Measurements from ENCODE around the gene RNF44. TPM values are rescaled to one million over a fixed set of nuclear protein-coding genes. Genes with fewer than 3 reads are reported as not detected.

RNF44 gene
- total RNA-seq, 1 experiment from 2014 or later, result 33.1 TPM

GRCh38 chr5:176536132-176536901, 885 bp downstream of the RNF44 start:
- peaks cover 61% of the 10 kb centered on the region for H3K4me1 ChIP-seq (ENCODE audit: low read length)

DNA sequence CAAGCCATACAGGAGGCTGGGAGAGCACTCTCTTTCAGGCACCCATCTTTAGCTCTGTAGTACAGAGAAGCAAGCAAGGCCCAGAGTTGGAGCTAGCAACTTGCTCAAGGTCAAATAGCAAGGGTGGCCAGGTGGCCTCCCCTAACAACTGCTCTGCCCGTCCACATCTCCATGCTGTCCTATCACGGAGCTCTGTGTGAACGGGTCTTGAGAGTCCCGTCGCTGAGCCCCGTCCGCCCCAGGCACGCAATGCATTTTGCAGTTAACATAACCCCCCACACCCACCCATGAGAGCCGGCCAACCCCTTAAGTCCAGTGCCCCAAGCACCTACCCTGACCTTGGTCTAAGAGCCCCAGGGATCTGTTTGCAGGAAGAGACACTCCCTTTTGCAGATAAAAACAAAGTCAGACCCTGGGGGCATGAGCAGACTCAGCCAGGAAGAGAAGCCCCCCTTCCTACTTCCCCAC, 1.5 kb downstream of the RNF44 start:
- H3K4me3 ChIP-seq (ENCODE audit: low read length), result peak overlapping the region; percentile 93
- peaks cover 57% of the 10 kb centered on the region for H3K4me1 ChIP-seq (ENCODE audit: low read length)
- peaks cover 23% of the 10 kb centered on the region for H3K36me3 ChIP-seq (ENCODE audit: insufficient read depth, low read length)
- peak overlapping the region; percentile 100 for H3K9ac ChIP-seq (ENCODE audit: low read length)
- H3K27me3 ChIP-seq (ENCODE audit: low read length), result no peaks in the 10 kb centered on the region
- H2AFZ ChIP-seq (ENCODE audit: low read length), result no peak overlapping the region
- peak overlapping the region; percentile 88 for H3K27ac ChIP-seq (ENCODE audit: low read length)
- H3K9me3 ChIP-seq (ENCODE audit: low read length), result no peaks in the 10 kb centered on the region
- H3K4me2 ChIP-seq (ENCODE audit: low read depth, low read length, poor library complexity, severe bottlenecking), result peak overlapping the region; percentile 96
- DNase-seq, result peak; percentile 61
- no peaks in the 10 kb centered on the region for H3K9me2 ChIP-seq (replicated peaks; ENCODE audit: insufficient read depth, low read length)
- peaks cover 32% of the 10 kb centered on the region for H4K20me1 ChIP-seq (ENCODE audit: insufficient read depth, low read depth, low read length)
- peaks cover 44% of the 10 kb centered on the region for H3K79me2 ChIP-seq (ENCODE audit: low read length)

More at GRCh38 chr5:176536132-176536901, 885 bp downstream of the RNF44 start:
- Histone ChIP-seq H3K9me3 (ENCODE audit: low read length) (no peaks in the 10 kb centered on the region), H3K27ac (ENCODE audit: low read length) (peak overlapping the region; percentile 88), H4K20me1 (ENCODE audit: insufficient read depth, low read depth, low read length) (peaks cover 32% of the 10 kb centered on the region), H3K9ac (ENCODE audit: low read length) (peak overlapping the region; percentile 100), H3K4me2 (ENCODE audit: low read depth, low read length, poor library complexity, severe bottlenecking) (peak overlapping the region; percentile 96), H3K27me3 (ENCODE audit: low read length) (no peaks in the 10 kb centered on the region), H2AFZ (ENCODE audit: low read length) (no peak overlapping the region), H3K9me2 (replicated peaks; ENCODE audit: insufficient read depth, low read length) (no peaks in the 10 kb centered on the region), H3K36me3 (ENCODE audit: insufficient read depth, low read length) (peaks cover 18% of the 10 kb centered on the region; the same call in 1 of the 2 replicates), H3K4me3 (ENCODE audit: low read length) (peak overlapping the region; percentile 93), H3K79me2 (ENCODE audit: low read length) (peaks cover 50% of the 10 kb centered on the region)
- peak; percentile 91 for DNase-seq

DNA sequence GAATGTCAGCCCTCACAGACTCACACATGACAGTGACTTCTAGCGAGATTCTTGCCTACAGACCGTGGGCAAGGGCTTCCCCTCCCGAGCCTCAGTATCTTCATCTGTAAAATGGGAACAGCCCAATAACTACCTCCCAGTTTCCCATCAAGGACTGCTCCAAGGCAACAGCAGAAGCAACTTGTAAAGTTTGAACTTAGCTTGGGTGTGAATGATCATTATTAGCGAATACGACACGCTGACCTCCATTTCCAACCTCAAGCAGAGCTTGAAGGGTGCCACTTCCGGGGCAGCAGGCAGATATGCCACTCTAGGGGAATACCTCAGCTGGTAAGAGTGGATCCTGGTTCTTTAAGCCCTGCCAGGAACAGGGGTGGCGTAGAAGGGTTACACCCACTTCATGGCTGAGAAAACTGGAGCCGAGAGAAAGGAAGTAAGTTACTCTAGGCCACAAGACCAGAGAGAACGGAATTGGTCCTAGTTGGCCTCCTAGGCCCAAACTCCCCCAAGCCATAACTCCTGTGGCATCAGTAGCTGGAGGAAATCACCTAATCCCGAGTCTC, 2.0 kb downstream of the RNF44 start:
- peaks cover 54% of the 10 kb centered on the region for H3K4me1 ChIP-seq (ENCODE audit: low read length)
- H3K4me2 ChIP-seq (ENCODE audit: low read depth, low read length, poor library complexity, severe bottlenecking), result peak overlapping the region; percentile 96
- H3K9me2 ChIP-seq (replicated peaks; ENCODE audit: insufficient read depth, low read length), result no peaks in the 10 kb centered on the region
- no peaks in the 10 kb centered on the region for H3K9me3 ChIP-seq (ENCODE audit: low read length)
- H3K27ac ChIP-seq (ENCODE audit: low read length), result peak overlapping the region; percentile 88
- no peak overlapping the region for H2AFZ ChIP-seq (ENCODE audit: low read length)
- H3K36me3 ChIP-seq (ENCODE audit: insufficient read depth, low read length), result peaks cover 23% of the 10 kb centered on the region
- peak overlapping the region; percentile 100 for H3K9ac ChIP-seq (ENCODE audit: low read length)
- H3K27me3 ChIP-seq (ENCODE audit: low read length), result no peaks in the 10 kb centered on the region
- DNase-seq, result peak; percentile 80
- H4K20me1 ChIP-seq (ENCODE audit: insufficient read depth, low read depth, low read length), result peaks cover 32% of the 10 kb centered on the region
- peaks cover 44% of the 10 kb centered on the region for H3K79me2 ChIP-seq (ENCODE audit: low read length)
- H3K4me3 ChIP-seq (ENCODE audit: low read length), result peak overlapping the region; percentile 93

- H3K79me2 ChIP-seq (ENCODE audit: low read length), result peaks cover 44% of the 10 kb centered on the region
- peak overlapping the region; percentile 96 for H3K4me2 ChIP-seq (ENCODE audit: low read depth, low read length, poor library complexity, severe bottlenecking)
- peak overlapping the region; percentile 93; the same call in 1 of the 2 replicates for H3K4me3 ChIP-seq (ENCODE audit: low read length)
- no peaks in the 10 kb centered on the region for H3K9me2 ChIP-seq (replicated peaks; ENCODE audit: insufficient read depth, low read length)
- peaks cover 48% of the 10 kb centered on the region for H3K4me1 ChIP-seq (ENCODE audit: low read length)
- peaks cover 23% of the 10 kb centered on the region for H3K36me3 ChIP-seq (ENCODE audit: insufficient read depth, low read length)
- H3K27me3 ChIP-seq (ENCODE audit: low read length), result no peaks in the 10 kb centered on the region
- peak overlapping the region; percentile 100 for H3K9ac ChIP-seq (ENCODE audit: low read length)
- H3K27ac ChIP-seq (ENCODE audit: low read length), result peak overlapping the region; percentile 88; the same call in 1 of the 2 replicates
- H3K9me3 ChIP-seq (ENCODE audit: low read length), result no peaks in the 10 kb centered on the region
- H2AFZ ChIP-seq (ENCODE audit: low read length), result no peak overlapping the region
- peaks cover 33% of the 10 kb centered on the region for H4K20me1 ChIP-seq (ENCODE audit: insufficient read depth, low read depth, low read length)
- peak; percentile 40 for DNase-seq
Observed at GRCh38 chr5:176534640-176535039, 2.6 kb downstream of the RNF44 start.

DNA sequence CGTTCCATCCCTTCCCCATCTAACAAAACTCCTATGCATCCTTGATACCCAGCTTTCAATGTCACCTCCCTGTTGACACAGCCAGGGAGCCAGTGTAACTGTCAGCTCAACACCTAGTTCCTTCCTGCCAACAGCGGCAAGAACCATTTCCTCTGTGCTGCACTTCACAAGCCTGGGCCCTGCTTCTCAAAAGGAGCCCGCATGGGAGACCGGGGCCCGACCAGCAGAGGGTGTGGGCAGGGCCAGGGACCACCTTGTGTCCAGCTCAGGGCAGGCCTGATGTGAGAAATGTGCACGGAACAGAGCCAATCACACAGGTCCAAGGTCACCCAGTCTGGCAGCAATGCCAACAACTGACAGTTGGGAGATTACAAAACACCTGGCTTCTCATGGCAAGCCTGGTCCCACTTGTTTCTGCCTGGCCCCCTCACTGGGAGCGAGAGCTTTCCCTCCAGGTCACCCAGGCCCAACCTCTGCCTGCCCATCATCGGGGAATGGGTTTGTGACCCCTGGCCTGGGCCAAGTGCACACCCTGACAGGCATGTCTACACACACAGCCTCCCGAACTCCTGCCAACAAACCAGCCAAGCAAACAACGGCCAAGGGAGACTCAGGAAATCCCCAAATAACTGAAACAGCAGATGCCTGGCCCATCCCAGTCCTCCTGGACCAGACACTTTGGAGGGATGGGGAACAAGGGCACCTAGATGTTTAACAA, 3.1 kb downstream of the RNF44 start:
- peak overlapping the region; percentile 96 for H3K4me2 ChIP-seq (ENCODE audit: low read depth, low read length, poor library complexity, severe bottlenecking)
- no peaks in the 10 kb centered on the region for H3K27me3 ChIP-seq (ENCODE audit: low read length)
- H3K4me3 ChIP-seq (ENCODE audit: low read length), result peak overlapping the region; percentile 93; the same call in 1 of the 2 replicates
- peaks cover 44% of the 10 kb centered on the region for H3K4me1 ChIP-seq (ENCODE audit: low read length)
- no peaks in the 10 kb centered on the region for H3K9me2 ChIP-seq (replicated peaks; ENCODE audit: insufficient read depth, low read length)
- H3K27ac ChIP-seq (ENCODE audit: low read length), result 0 out of 2 replicates have a peak overlapping the region, but pooled peaks have one; percentile 88
- H4K20me1 ChIP-seq (ENCODE audit: insufficient read depth, low read depth, low read length), result peaks cover 34% of the 10 kb centered on the region
- peak overlapping the region; percentile 100 for H3K9ac ChIP-seq (ENCODE audit: low read length)
- H2AFZ ChIP-seq (ENCODE audit: low read length), result no peak overlapping the region
- no peaks in the 10 kb centered on the region for H3K9me3 ChIP-seq (ENCODE audit: low read length)
- DNase-seq, result peak; percentile 50
- H3K79me2 ChIP-seq (ENCODE audit: low read length), result peaks cover 44% of the 10 kb centered on the region
- peaks cover 26% of the 10 kb centered on the region for H3K36me3 ChIP-seq (ENCODE audit: insufficient read depth, low read length)

GRCh38 chr5:176533390-176533789, 3.8 kb downstream of the RNF44 start:
- H4K20me1 ChIP-seq (ENCODE audit: insufficient read depth, low read depth, low read length), result peaks cover 36% of the 10 kb centered on the region
- H3K27me3 ChIP-seq (ENCODE audit: low read length), result no peaks in the 10 kb centered on the region
- no peak overlapping the region; the same call in 1 of the 2 replicates for H3K4me3 ChIP-seq (ENCODE audit: low read length)
- peak overlapping the region; percentile 96 for H3K4me2 ChIP-seq (ENCODE audit: low read depth, low read length, poor library complexity, severe bottlenecking)
- H3K27ac ChIP-seq (ENCODE audit: low read length), result no peak overlapping the region
- no peaks in the 10 kb centered on the region for H3K9me2 ChIP-seq (replicated peaks; ENCODE audit: insufficient read depth, low read length)
- no peak overlapping the region for H2AFZ ChIP-seq (ENCODE audit: low read length)
- H3K79me2 ChIP-seq (ENCODE audit: low read length), result peaks cover 44% of the 10 kb centered on the region
- DNase-seq, result peak; percentile 35
- peak overlapping the region; percentile 100 for H3K9ac ChIP-seq (ENCODE audit: low read length)
- H3K36me3 ChIP-seq (ENCODE audit: insufficient read depth, low read length), result peaks cover 30% of the 10 kb centered on the region
- peaks cover 37% of the 10 kb centered on the region for H3K4me1 ChIP-seq (ENCODE audit: low read length)
- H3K9me3 ChIP-seq (ENCODE audit: low read length), result no peaks in the 10 kb centered on the region

GRCh38 chr5:176532795-176533194, 4.4 kb downstream of the RNF44 start:
- Histone ChIP-seq H3K9me3 (ENCODE audit: low read length) (no peaks in the 10 kb centered on the region), H3K36me3 (ENCODE audit: insufficient read depth, low read length) (peaks cover 35% of the 10 kb centered on the region), H3K79me2 (ENCODE audit: low read length) (peaks cover 44% of the 10 kb centered on the region), H3K4me1 (ENCODE audit: low read length) (peaks cover 33% of the 10 kb centered on the region), H4K20me1 (ENCODE audit: insufficient read depth, low read depth, low read length) (peaks cover 40% of the 10 kb centered on the region), H3K27ac (ENCODE audit: low read length) (no peak overlapping the region), H3K27me3 (ENCODE audit: low read length) (no peaks in the 10 kb centered on the region), H3K4me2 (ENCODE audit: low read depth, low read length, poor library complexity, severe bottlenecking) (no peak overlapping the region), H2AFZ (ENCODE audit: low read length) (no peak overlapping the region), H3K9ac (ENCODE audit: low read length) (no peak overlapping the region), H3K4me3 (ENCODE audit: low read length) (no peak overlapping the region), H3K9me2 (replicated peaks; ENCODE audit: insufficient read depth, low read length) (no peaks in the 10 kb centered on the region)
- DNase-seq, result no peak

Measured in Karpas-422 (cell line).